HepG2 (cell line): Measurements from ENCODE around the gene CPEB4. TPM values are rescaled to one million over a fixed set of nuclear protein-coding genes. Genes with fewer than 3 reads are reported as not detected.

Source experiments
- ATAC-seq: fragments of 200-7000 bp; cut with Tn5 transposase; 3 replicates; pipeline ENCODE4 v1.9.1; 2020; ENCODE audit warnings: mild to moderate bottlenecking, moderate library complexity
- BruUV-seq: library from RNA; stranded (reverse); fragments of 400-500 nt; replicated peaks from 2 replicates; lab custom pipeline; 2021; lab: Mats Ljungman, UMichigan
- CTCF ChIA-PET: fragments of 300-600 bp; formaldehyde crosslinking; extraction: SDS; loops from one replicate; lab custom pipeline; 2021; ENCODE audit warnings: low total read pairs, inconsistent platforms, low intra/inter-chr PET ratio; lab: Yijun Ruan, JAX
- POLR2A ChIA-PET: fragments of 350-600 bp; sonication (Branson Sonifier 250); formaldehyde crosslinking; loops from one replicate; lab custom pipeline; 2020; ENCODE audit warnings: antibody characterized with exemption, inconsistent platforms; lab: Yijun Ruan, JAX
- DNase-seq: peaks from one replicate; pipeline ENCODE4 v3.0.0-alpha.2; 2015; ENCODE audit warnings: low spot score
- FAIRE-seq: peaks from 3 replicates; lab custom pipeline; 2011; peaks lifted over from hg19 to GRCh38; lab: Jason Lieb, UNC
- H2AFZ ChIP-seq: one replicate; pipeline ENCODE4 v1.6.1; 2011; ENCODE audit warnings: low read length, inconsistent platforms
- H3K27ac ChIP-seq: fragments of 300-600 bp; 3 replicates; pipeline ENCODE4 v1.8.0; 2011; ENCODE audit warnings: mixed run types, mild to moderate bottlenecking, mixed read lengths, low read length, inconsistent platforms; ENCODE audit not compliant: insufficient read depth; ENCODE audit errors: extremely low read length
- H3K27me3 ChIP-seq, 2 experiments: fragments of 200-600 bp in 1 of 2; 2 replicates in 1 of 2; 3 replicates in 1 of 2; pipeline versions ENCODE4 v1.6.0 to v1.8.0; 2011; ENCODE audit warnings: low read length in 2 of 2, mild to moderate bottlenecking in 2 of 2, moderate library complexity in 2 of 2, inconsistent platforms in 1 of 2; ENCODE audit not compliant: insufficient read depth in 2 of 2, control insufficient read depth in 1 of 2
- H3K36me3 ChIP-seq, 2 experiments: fragments of 200-600 bp in 1 of 2; replicated peaks in 1 of 2; 2 replicates in 1 of 2; 3 replicates in 1 of 2; pipeline versions ENCODE4 v1.5.1 to v1.8.0; 2011; ENCODE audit warnings: low read length in 2 of 2, inconsistent platforms in 1 of 2; ENCODE audit not compliant: insufficient read depth in 2 of 2, control insufficient read depth in 1 of 2
- H3K4me1 ChIP-seq: 2 replicates; pipeline ENCODE4 v1.5.1; 2012; ENCODE audit warnings: low read length, inconsistent platforms; ENCODE audit not compliant: insufficient read depth
- H3K4me2 ChIP-seq: 2 replicates; pipeline ENCODE4 v1.6.0; 2011; ENCODE audit warnings: low read depth, low read length, inconsistent platforms
- H3K4me3 ChIP-seq, 3 experiments: fragments of 200-600 bp in 1 of 3; sonication (generic), shearing (Covaris generic) in 1 of 3; replicated peaks in 1 of 3; 2 replicates each; pipeline ENCODE4 v1.5.1; 2011 to 2016; ENCODE audit warnings: low read length in 3 of 3, inconsistent platforms in 2 of 3, low read depth in 2 of 3, mild to moderate bottlenecking in 2 of 3, control low read depth in 1 of 3, mixed read lengths in 1 of 3; ENCODE audit not compliant: insufficient read depth in 1 of 3
- H3K79me2 ChIP-seq: one replicate; pipeline ENCODE4 v1.6.1; 2011; ENCODE audit warnings: low read length, inconsistent platforms; ENCODE audit not compliant: insufficient read depth
- H3K9ac ChIP-seq: 2 replicates; pipeline ENCODE4 v1.6.0; 2011; ENCODE audit warnings: mild to moderate bottlenecking, low read depth, low read length, inconsistent platforms; ENCODE audit not compliant: insufficient read depth
- H3K9me3 ChIP-seq: 2 replicates; pipeline ENCODE4 v1.5.1; 2012; ENCODE audit warnings: mild to moderate bottlenecking, low read length
- H4K20me1 ChIP-seq: 2 replicates; pipeline ENCODE4 v1.6.0; 2011; ENCODE audit warnings: inconsistent platforms, mild to moderate bottlenecking, low read length, moderate library complexity; ENCODE audit not compliant: insufficient read depth
- ATF4 ChIP-seq, 2 experiments: fragments of 450-650 bp in 1 of 2; sonication (generic) in 1 of 2; formaldehyde crosslinking; IDR thresholded peaks; 2 replicates each; pipeline versions ENCODE4 v1.5.0 to v1.8.0; 2020 to 2022; ENCODE audit warnings: mild to moderate bottlenecking in 1 of 2, missing genetic modification reagents in 1 of 2
- CBX1 ChIP-seq: IDR thresholded peaks from one replicate; pipeline ENCODE4 v1.6.1; 2016; ENCODE audit warnings: antibody characterized with exemption, low read depth
- FOXJ3 ChIP-seq: sonication (generic); formaldehyde crosslinking; IDR thresholded peaks from 2 replicates; pipeline ENCODE4 v1.4.0; 2020; ENCODE audit warnings: missing genetic modification reagents, mild to moderate bottlenecking, borderline replicate concordance
- FOXP1 ChIP-seq, 2 experiments: fragments of 450-650 bp in 1 of 2; IDR thresholded peaks; 2 replicates each; pipeline ENCODE4 v1.6.1; 2017 to 2018; ENCODE audit warnings: antibody characterized with exemption in 1 of 2
- HMG20B ChIP-seq: conservative IDR thresholded peaks from 2 replicates; pipeline ENCODE4 v1.6.1; 2016; ENCODE audit warnings: missing genetic modification reagents, missing compliant biosample characterization
- HOXD1 ChIP-seq: sonication (generic); formaldehyde crosslinking; IDR thresholded peaks from 2 replicates; pipeline ENCODE4 v1.5.0; 2020; ENCODE audit warnings: missing genetic modification reagents
- NFAT5 ChIP-seq: sonication (generic); formaldehyde crosslinking; IDR thresholded peaks from 2 replicates; pipeline ENCODE4 v1.4.0; 2020; ENCODE audit warnings: missing genetic modification reagents
- PHF5A ChIP-seq: IDR thresholded peaks from one replicate; pipeline ENCODE4 v1.6.1; 2018; ENCODE audit warnings: low read depth, missing genetic modification reagents; ENCODE audit not compliant: unreplicated experiment
- SIX1 ChIP-seq: sonication (generic); formaldehyde crosslinking; IDR thresholded peaks from 2 replicates; pipeline ENCODE4 v1.4.0; 2020; ENCODE audit warnings: missing genetic modification reagents, borderline replicate concordance
- SYNCRIP ChIP-seq: fragments of 200-400 bp; formaldehyde crosslinking; IDR thresholded peaks from 2 replicates; pipeline ENCODE4 v1.6.1; 2018; ENCODE audit warnings: mild to moderate bottlenecking, low read depth, low read length; ENCODE audit not compliant: insufficient read depth
- THAP11 ChIP-seq: IDR thresholded peaks from 2 replicates; pipeline ENCODE4 v1.6.1; 2016; ENCODE audit warnings: missing biosample characterization, missing genetic modification reagents
- YEATS2 ChIP-seq: sonication (generic); formaldehyde crosslinking; IDR thresholded peaks from 2 replicates; pipeline ENCODE4 v1.4.0; 2020; ENCODE audit warnings: missing genetic modification reagents, borderline replicate concordance
- ZFYVE20 ChIP-seq: sonication (generic); formaldehyde crosslinking; IDR thresholded peaks from 2 replicates; pipeline ENCODE4 v1.8.0; 2023; ENCODE audit warnings: low read depth, mild to moderate bottlenecking, moderate library complexity, missing genetic modification reagents, borderline replicate concordance
- ZNF230 ChIP-seq: sonication (generic); formaldehyde crosslinking; IDR thresholded peaks from 2 replicates; pipeline ENCODE4 v1.4.0; 2020; ENCODE audit warnings: mild to moderate bottlenecking, missing genetic modification reagents
- ZNF572 ChIP-seq: sonication (generic); formaldehyde crosslinking; IDR thresholded peaks from 2 replicates; pipeline ENCODE4 v1.5.1; 2020; ENCODE audit warnings: mild to moderate bottlenecking, missing genetic modification reagents
- ZNF672 ChIP-seq: sonication (generic); formaldehyde crosslinking; IDR thresholded peaks from 2 replicates; pipeline ENCODE4 v1.8.1; 2022; ENCODE audit warnings: missing genetic modification reagents
- ZNF674 ChIP-seq: sonication (generic); formaldehyde crosslinking; IDR thresholded peaks from 2 replicates; pipeline ENCODE4 v1.5.0; 2020; ENCODE audit warnings: low read depth, mild to moderate bottlenecking, missing genetic modification reagents
- ZNF724P ChIP-seq: sonication (generic); formaldehyde crosslinking; IDR thresholded peaks from 2 replicates; pipeline ENCODE4 v1.8.0; 2022; ENCODE audit warnings: missing genetic modification reagents, borderline replicate concordance
- ZNF746 ChIP-seq: sonication (generic); formaldehyde crosslinking; IDR thresholded peaks from 2 replicates; pipeline ENCODE4 v1.8.0; 2022; ENCODE audit warnings: mild to moderate bottlenecking, missing genetic modification reagents
- WGBS: methylation state at CpG from one replicate; pipeline ENCODE4 v1.1.6; 2017; ENCODE audit warnings: low lambda C conversion rate; 5-methylcytosine and 5-hydroxymethylcytosine counted together
- in situ Hi-C: cut with HindIII; loops from 2 replicates; pipeline ENCODE4 v1.10.0; 2017; ENCODE audit warnings: low pct_unique_long_range_greater_than_20kb; ENCODE audit not compliant: extremely low pct_ligation_motif_present
- intact Hi-C: fragments of 100-400 bp; cut with micrococcal nuclease; formaldehyde crosslinking; loops from one replicate; pipeline ENCODE4 v1.10.0; 2022; ENCODE audit not compliant: unreplicated experiment
- polyA plus RNA-seq, 8 experiments: library from polyadenylated mRNA; depleted of rRNA in 3 of 8; stranded (reverse) in 7 of 8; unstranded in 1 of 8; fragments of >200 nt; fragmentation: Illumina TruSeq in 4 of 8; extraction: Trizol in 4 of 8; gene quantifications; 2 replicates each; pipeline versions ENCODE4 v1.2.1 to v1.2.3, GENCODE V29; 2011 to 2016; ENCODE audit warnings: low read depth in 4 of 8, missing spikeins in 1 of 8, mixed read lengths in 1 of 8; ENCODE audit not compliant: insufficient read depth in 1 of 8
- total RNA-seq, 5 experiments: library from RNA; depleted of rRNA; stranded (reverse); fragments of >200 nt; fragmentation: Illumina TruSeq; extraction: Trizol; gene quantifications; 2 replicates each; pipeline ENCODE4 v1.2.3, GENCODE V29; 2016; ENCODE audit warnings: low read depth in 1 of 5

Gene CPEB4
- total and polyA plus RNA-seq, 2 of the 13 experiments (the other 11 are each of a cell fraction or from before 2014, with no cell fraction given) = 7.7 to 26.7 TPM

- no peaks in the 10 kb centered on the region for H3K9me3 ChIP-seq
- peak; percentile 72 for FAIRE-seq
- H3K4me3 ChIP-seq = peak overlapping the region; percentile 65 to 74 (median 65)
- no peaks in the 10 kb centered on the region for H4K20me1 ChIP-seq
- POLR2A ChIA-PET = interaction anchor here (0.7 to 2.6 kb wide), 10 partner anchors 27 to 357 kb away, joined by 3 to 13 read pairs (median 6); partner anchors contain the start of gene CPEB4
- intact Hi-C loops = loop anchor here (1.0 kb wide), 4 partner anchors 82 to 354 kb away; no protein-coding TSS in a partner anchor
- CTCF ChIA-PET = interaction anchor here (1.1 to 2.1 kb wide), 3 partner anchors 79 to 356 kb away, joined by 3 to 23 read pairs (median 4); partner anchors contain the start of gene BOD1
- peaks cover 72% of the 10 kb centered on the region for H3K4me1 ChIP-seq
- WGBS = 30% methylated on average over 23 of the region's 30 CpGs
- H3K4me2 ChIP-seq = peak overlapping the region; percentile 94
- peak overlapping the region; percentile 61 for H2AFZ ChIP-seq
- peak overlapping the region; percentile 62 for H3K9ac ChIP-seq
- no peak overlapping the region for H3K27ac ChIP-seq
- no peaks in the 10 kb centered on the region for H3K36me3 ChIP-seq
- in situ Hi-C loops = loop anchor here (5.0 to 25.0 kb wide), 3 partner anchors 81 to 356 kb away; partner anchors contain the start of gene BOD1
- DNase-seq = peak; percentile 73
- no TSS peak for BruUV-seq
- H3K79me2 ChIP-seq = no peaks in the 10 kb centered on the region
- peak; percentile 59 for ATAC-seq
- no peaks in the 10 kb centered on the region for H3K27me3 ChIP-seq
- TF ChIP-seq ZNF674 (CRISPR knock-in tag) (no peak), YEATS2 (CRISPR knock-in tag) (no peak), ZNF230 (CRISPR knock-in tag) (no peak), ZNF572 (CRISPR knock-in tag) (no peak), FOXP1 (IDR thresholded peaks at IDR 0.05) (no peak), FOXP1 (CRISPR knock-in tag; IDR thresholded peaks at IDR 0.05) (no peak), NFAT5 (CRISPR knock-in tag) (no peak), ZNF724P (CRISPR knock-in tag) (no peak), SYNCRIP (no peak), HOXD1 (CRISPR knock-in tag) (no peak), THAP11 (CRISPR knock-in tag) (peak; percentile 64), ZNF672 (CRISPR knock-in tag) (no peak), ZFYVE20 (no peak), CBX1 (no peak), SIX1 (CRISPR knock-in tag) (no peak), ATF4 (CRISPR knock-in tag; IDR thresholded peaks at IDR 0.05) (no peak), PHF5A (CRISPR knock-in tag) (peak; percentile 39), FOXJ3 (CRISPR knock-in tag) (no peak), ZNF746 (CRISPR knock-in tag) (no peak), HMG20B (CRISPR knock-in tag) (no peak)
Measured at GRCh38 chr5:173972925-173973615, 84.9 kb downstream of the CPEB4 start.
